IMR-90 (cell line): ENCODE measurements around the gene GAS2L2. TPM values are rescaled to one million over a fixed set of nuclear protein-coding genes. Genes with fewer than 3 reads are reported as not detected.

Experiments used
- ATAC-seq: fragments of 200-7000 bp; cut with Tn5 transposase; 2 replicates; pipeline ENCODE4 v1.9.1; 2020; ENCODE audit warnings: low read depth, mild to moderate bottlenecking, moderate library complexity
- BruUV-seq: library from RNA; stranded (reverse); fragments of 400-500 nt; replicated peaks from 2 replicates; lab custom pipeline; 2021; lab: Mats Ljungman, UMichigan
- CTCF ChIA-PET: fragments of 300-600 bp; formaldehyde crosslinking; extraction: SDS; loops from one replicate; lab custom pipeline; 2021; ENCODE audit warnings: antibody characterized with exemption; lab: Yijun Ruan, JAX
- POLR2A ChIA-PET: fragments of 300-600 bp; sonication (Branson Sonifier 250); formaldehyde crosslinking; loops from one replicate; lab custom pipeline; 2022; ENCODE audit warnings: antibody characterized with exemption; ENCODE audit not compliant: unreplicated experiment; lab: Charles Lee
- DNase-seq: peaks from one replicate; pipeline ENCODE4 v3.0.0; 2013
- H2AFZ ChIP-seq: replicated peaks from 2 replicates; pipeline ENCODE3; 2013; ENCODE audit warnings: low read length, mild to moderate bottlenecking; ENCODE audit not compliant: poor library complexity
- H2AK5ac ChIP-seq: 2 replicates; pipeline ENCODE4 v1.6.1; 2013; ENCODE audit warnings: low read depth, low read length, inconsistent platforms
- H2AK9ac ChIP-seq: replicated peaks from 2 replicates; pipeline ENCODE3; 2013; ENCODE audit warnings: mild to moderate bottlenecking, low read depth, low read length, moderate library complexity; ENCODE audit not compliant: poor library complexity
- H2BK120ac ChIP-seq: 2 replicates; pipeline ENCODE4 v1.6.1; 2013; ENCODE audit warnings: low read depth, low read length, inconsistent platforms
- H2BK15ac ChIP-seq: 3 replicates; pipeline ENCODE4 v1.6.1; 2013; ENCODE audit warnings: low read depth, low read length, inconsistent platforms
- H2BK20ac ChIP-seq: 2 replicates; pipeline ENCODE4 v1.6.1; 2013; ENCODE audit warnings: low read depth, mild to moderate bottlenecking, inconsistent platforms, low read length, moderate library complexity
- H2BK5ac ChIP-seq: 2 replicates; pipeline ENCODE4 v1.6.1; 2013; ENCODE audit warnings: mild to moderate bottlenecking, low read depth, low read length, inconsistent platforms; ENCODE audit not compliant: poor library complexity, severe bottlenecking
- H3K14ac ChIP-seq: replicated peaks from 2 replicates; pipeline ENCODE4 v1.6.1; 2013; ENCODE audit warnings: low read depth, low read length, inconsistent platforms
- H3K18ac ChIP-seq: 2 replicates; pipeline ENCODE4 v1.6.1; 2013; ENCODE audit warnings: low read depth, low read length, control low read depth
- H3K23ac ChIP-seq: 2 replicates; pipeline ENCODE4 v1.6.1; 2013; ENCODE audit warnings: low read depth, low read length, inconsistent platforms
- H3K27ac ChIP-seq: 2 replicates; pipeline ENCODE4 v1.5.1; 2013; ENCODE audit warnings: mild to moderate bottlenecking, control low read depth, low read length; ENCODE audit not compliant: insufficient read depth
- H3K27me3 ChIP-seq: 2 replicates; pipeline ENCODE4 v1.6.1; 2013; ENCODE audit warnings: low read length; ENCODE audit not compliant: control insufficient read depth, insufficient read depth
- H3K36me3 ChIP-seq: 2 replicates; pipeline ENCODE4 v1.6.1; 2013; ENCODE audit warnings: low read length, mixed read lengths; ENCODE audit not compliant: control insufficient read depth, insufficient read depth
- H3K4ac ChIP-seq: 2 replicates; pipeline ENCODE4 v1.6.1; 2013; ENCODE audit warnings: low read depth, low read length, inconsistent platforms
- H3K4me1 ChIP-seq: 2 replicates; pipeline ENCODE4 v1.6.1; 2013; ENCODE audit warnings: low read length, mixed read lengths; ENCODE audit not compliant: control insufficient read depth, insufficient read depth
- H3K4me2 ChIP-seq: 2 replicates; pipeline ENCODE4 v1.6.1; 2013; ENCODE audit warnings: low read depth, mild to moderate bottlenecking, control low read depth, low read length, moderate library complexity
- H3K4me3 ChIP-seq: 2 replicates; pipeline ENCODE4 v1.5.1; 2013; ENCODE audit warnings: low read depth, mild to moderate bottlenecking, control low read depth, low read length, moderate library complexity; ENCODE audit not compliant: insufficient read depth
- H3K56ac ChIP-seq: 2 replicates; pipeline ENCODE4 v1.6.1; 2013; ENCODE audit warnings: low read length, inconsistent platforms; ENCODE audit not compliant: insufficient read depth; ENCODE audit errors: extremely low read depth
- H3K79me1 ChIP-seq, 2 experiments: 2 replicates each; pipeline ENCODE4 v1.6.1; 2013; ENCODE audit warnings: low read length in 2 of 2, inconsistent platforms in 1 of 2, low read depth in 1 of 2
- H3K9ac ChIP-seq: 2 replicates; pipeline ENCODE4 v1.6.1; 2013; ENCODE audit warnings: low read depth, low read length, control low read depth
- H3K9me1 ChIP-seq: 2 replicates; pipeline ENCODE4 v1.6.1; 2013; ENCODE audit warnings: low read length, inconsistent platforms; ENCODE audit not compliant: insufficient read depth
- H3K9me3 ChIP-seq: 2 replicates; pipeline ENCODE4 v1.6.1; 2013; ENCODE audit warnings: low read length; ENCODE audit not compliant: control insufficient read depth, insufficient read depth
- H4K20me1 ChIP-seq: 2 replicates; pipeline ENCODE4 v1.6.1; 2013; ENCODE audit warnings: low read length, inconsistent platforms; ENCODE audit not compliant: insufficient read depth
- H4K5ac ChIP-seq: 2 replicates; pipeline ENCODE4 v1.6.1; 2013; ENCODE audit warnings: mild to moderate bottlenecking, low read depth, low read length, control low read depth
- H4K8ac ChIP-seq, 2 experiments: 2 replicates each; pipeline ENCODE4 v1.6.1; 2013; ENCODE audit warnings: low read depth in 2 of 2, low read length in 2 of 2, control low read depth in 1 of 2, inconsistent platforms in 1 of 2
- H4K91ac ChIP-seq: 2 replicates; pipeline ENCODE4 v1.6.1; 2013; ENCODE audit warnings: low read depth, low read length, inconsistent platforms; ENCODE audit not compliant: insufficient read depth
- CTCF ChIP-seq: conservative IDR thresholded peaks from 2 replicates; pipeline ENCODE4 v1.5.1; 2012; ENCODE audit warnings: mild to moderate bottlenecking, low read depth, low read length, improper control_type of control experiment
- FOS ChIP-seq: fragments of 150-350 bp; IDR thresholded peaks from 2 replicates; pipeline ENCODE4 v1.6.1; 2016; ENCODE audit warnings: low read depth, low read length
- MAFK ChIP-seq: IDR thresholded peaks from 2 replicates; pipeline ENCODE4 v1.6.1; 2012; ENCODE audit warnings: low read depth, low read length, improper control_type of control experiment
- MAZ ChIP-seq: IDR thresholded peaks from 2 replicates; pipeline ENCODE4 v1.6.1; 2012; ENCODE audit warnings: low read depth, mild to moderate bottlenecking, low read length, improper control_type of control experiment, moderate library complexity, borderline replicate concordance
- MXI1 ChIP-seq: IDR thresholded peaks from 2 replicates; pipeline ENCODE4 v1.6.1; 2012; ENCODE audit warnings: low read depth, mild to moderate bottlenecking, low read length, moderate library complexity, borderline replicate concordance
- NFE2L2 ChIP-seq: fragments of 150-350 bp; IDR thresholded peaks from 2 replicates; pipeline ENCODE4 v1.6.1; 2016; ENCODE audit warnings: low read depth, mild to moderate bottlenecking, low read length
- POLR2A ChIP-seq: IDR thresholded peaks from 2 replicates; pipeline ENCODE4 v1.6.1; 2012; ENCODE audit warnings: mild to moderate bottlenecking, low read depth, low read length
- RFX5 ChIP-seq: IDR thresholded peaks from 2 replicates; pipeline ENCODE4 v1.8.0; 2012; ENCODE audit warnings: low read depth, mild to moderate bottlenecking, low read length, moderate library complexity
- WGBS, 2 experiments: methylation state at CpG; one replicate each; pipeline versions ENCODE4 v1.1.5 to v1.1.7; 2013; ENCODE audit warnings: missing lambda C conversion rate in 2 of 2; ENCODE audit not compliant: insufficient read length in 1 of 2; ENCODE audit errors: extremely low coverage in 2 of 2; 5-methylcytosine and 5-hydroxymethylcytosine counted together
- dilution Hi-C: fragments of 300-500 bp; cut with HindIII; formaldehyde crosslinking; loops from one replicate; pipeline ENCODE4 v1.14.3; 2018; ENCODE audit warnings: low sequenced_read_pairs; ENCODE audit not compliant: unreplicated experiment
- in situ Hi-C: fragments of 300-500 bp; cut with MboI; formaldehyde crosslinking; loops from 3 replicates; pipeline ENCODE4 v1.14.3; 2019; ENCODE audit warnings: low sequenced_read_pairs, inconsistent platforms, mixed read lengths
- intact Hi-C: fragments of 100-400 bp; cut with micrococcal nuclease; formaldehyde crosslinking; loops from 2 replicates; pipeline ENCODE4 v1.10.0; 2022
- polyA plus RNA-seq, 3 experiments: library from polyadenylated mRNA; depleted of rRNA; stranded (reverse); fragments of >200 nt; gene quantifications; 2 replicates each; pipeline ENCODE4 v1.2.3, GENCODE V29; 2012; ENCODE audit warnings: low replicate concordance in 1 of 3
- total RNA-seq: library from RNA; depleted of rRNA; stranded (reverse); fragments of >200 nt; gene quantifications from 2 replicates; pipeline ENCODE4 v1.2.3, GENCODE V29; 2012

GAS2L2 gene
- total and polyA plus RNA-seq, 2 of the 4 experiments (the other 2 are of a cell fraction), result 0.02 TPM; not detected in 1

GRCh38 chr17:35774499-35774898 is 21.5 kb upstream of the GAS2L2 start:
- Histone ChIP-seq H3K23ac (no peak overlapping the region), H3K9ac (no peak overlapping the region), H3K4me2 (no peak overlapping the region), H2BK15ac (no peak overlapping the region), H2AFZ (no peak overlapping the region), H3K4me3 (no peak overlapping the region), H3K14ac (no peak overlapping the region), H2BK20ac (no peak overlapping the region), H3K79me1 (no peaks in the 10 kb centered on the region), H2AK9ac (no peak overlapping the region), H3K18ac (no peak overlapping the region), H3K36me3 (no peaks in the 10 kb centered on the region), H3K4ac (no peak overlapping the region; the same call in 1 of the 2 replicates), H3K9me1 (peaks cover 16% of the 10 kb centered on the region), H4K8ac (no peak overlapping the region; a peak in 1 of 4 replicates), H4K5ac (no peak overlapping the region), H3K27ac (no peak overlapping the region), H3K56ac (no peak overlapping the region), H3K9me3 (no peaks in the 10 kb centered on the region), H4K91ac (no peak overlapping the region), H2BK120ac (no peak overlapping the region), H3K27me3 (peaks cover 27% of the 10 kb centered on the region), H3K4me1 (peaks cover 26% of the 10 kb centered on the region), H2BK5ac (no peak overlapping the region), H4K20me1 (no peaks in the 10 kb centered on the region), H2AK5ac (peak overlapping the region; percentile 46; the same call in 1 of the 2 replicates)
- BruUV-seq, result no TSS peak
- DNase-seq (peak; percentile 21), ATAC-seq (peak; percentile 43)
- ChIA-PET POLR2A (no interaction called here), CTCF (interaction anchor here (2.1 kb wide), 1 partner anchor 11 kb away, joined by 7 read pairs; no protein-coding TSS in a partner anchor)
- no peak for TF ChIP-seq RFX5
- TF ChIP-seq MAFK, result no peak
- TF ChIP-seq MAZ, result no peak
- TF ChIP-seq POLR2A, result no peak
- no peak for TF ChIP-seq CTCF
- no peak for TF ChIP-seq MXI1
- TF ChIP-seq FOS, result no peak
- TF ChIP-seq NFE2L2, result no peak
- dilution Hi-C loops, result no loop called here
- WGBS, 2 experiments, result no CpG with 5 or more reads among the region's 5 CpGs
- intact Hi-C loops, result no loop called here
- in situ Hi-C loops, result no loop called here
